Mesothelial cell of epicardium (in vitro differentiated cells): Measurements from ENCODE around the gene NELL1. TPM values are rescaled to one million over a fixed set of nuclear protein-coding genes. Genes with fewer than 3 reads are reported as not detected.

Experiments used
- DNase-seq, 2 experiments: peaks; one replicate each; pipeline ENCODE4 v3.0.0; 2021; ENCODE audit warnings: low spot score in 2 of 2; ENCODE audit not compliant: unreplicated experiment in 2 of 2
- H3K27ac Mint-ChIP-seq: 2 replicates; pipeline ENCODE4 v1.8.0; 2021; ENCODE audit warnings: mixed read lengths
- H3K27me3 Mint-ChIP-seq: 2 replicates; pipeline ENCODE4 v1.8.0; 2021; ENCODE audit warnings: low read depth, mixed read lengths
- H3K36me3 Mint-ChIP-seq: 2 replicates; pipeline ENCODE4 v1.8.0; 2021; ENCODE audit warnings: mixed read lengths
- H3K4me1 Mint-ChIP-seq: 2 replicates; pipeline ENCODE4 v1.8.0; 2021; ENCODE audit warnings: mixed read lengths
- H3K4me3 Mint-ChIP-seq: 2 replicates; pipeline ENCODE4 v1.8.0; 2021; ENCODE audit warnings: mild to moderate bottlenecking, moderate library complexity, mixed read lengths
- H3K9me3 Mint-ChIP-seq: 2 replicates; pipeline ENCODE4 v1.8.0; 2021; ENCODE audit warnings: mixed read lengths
- total RNA-seq: library from RNA; stranded (reverse); gene quantifications from 3 replicates; pipeline ENCODE4 v1.2.1, GENCODE V29; 2021
- TF ChIP-seq, protein P1 (sequence below): fragments of 200-600 bp; sonication (generic); IDR thresholded peaks from one replicate; pipeline ENCODE4 v1.5.0; 2021; ENCODE audit warnings: antibody characterized with exemption; ENCODE audit not compliant: unreplicated experiment

NELL1 gene
- total RNA-seq, 1 donor from 2014 or later = 1.7 TPM

DNA sequence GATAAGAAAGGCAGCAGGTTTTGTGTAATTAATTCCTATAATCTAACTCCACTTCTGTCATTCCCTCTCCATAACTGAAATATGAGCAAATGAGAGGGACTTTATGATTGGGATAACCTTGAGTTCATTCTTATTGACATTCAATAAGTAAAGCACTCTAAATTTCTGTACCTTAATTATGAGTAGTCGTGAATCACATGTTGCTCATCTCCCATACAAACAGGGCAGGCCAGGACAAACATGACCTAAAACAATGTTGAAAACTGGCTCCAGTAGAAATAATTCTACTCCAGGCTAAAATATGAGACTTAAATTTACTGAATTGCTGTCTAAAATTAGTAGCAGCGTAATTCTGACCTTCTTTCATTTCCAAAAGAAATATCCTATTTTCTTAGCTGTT, 505.4 kb downstream of the NELL1 start:
- H3K36me3 Mint-ChIP-seq = no peaks in the 10 kb centered on the region
- H3K4me3 Mint-ChIP-seq = no peak overlapping the region
- H3K4me1 Mint-ChIP-seq = no peaks in the 10 kb centered on the region
- H3K27ac Mint-ChIP-seq = no peak overlapping the region
- TF ChIP-seq, protein P1, sequence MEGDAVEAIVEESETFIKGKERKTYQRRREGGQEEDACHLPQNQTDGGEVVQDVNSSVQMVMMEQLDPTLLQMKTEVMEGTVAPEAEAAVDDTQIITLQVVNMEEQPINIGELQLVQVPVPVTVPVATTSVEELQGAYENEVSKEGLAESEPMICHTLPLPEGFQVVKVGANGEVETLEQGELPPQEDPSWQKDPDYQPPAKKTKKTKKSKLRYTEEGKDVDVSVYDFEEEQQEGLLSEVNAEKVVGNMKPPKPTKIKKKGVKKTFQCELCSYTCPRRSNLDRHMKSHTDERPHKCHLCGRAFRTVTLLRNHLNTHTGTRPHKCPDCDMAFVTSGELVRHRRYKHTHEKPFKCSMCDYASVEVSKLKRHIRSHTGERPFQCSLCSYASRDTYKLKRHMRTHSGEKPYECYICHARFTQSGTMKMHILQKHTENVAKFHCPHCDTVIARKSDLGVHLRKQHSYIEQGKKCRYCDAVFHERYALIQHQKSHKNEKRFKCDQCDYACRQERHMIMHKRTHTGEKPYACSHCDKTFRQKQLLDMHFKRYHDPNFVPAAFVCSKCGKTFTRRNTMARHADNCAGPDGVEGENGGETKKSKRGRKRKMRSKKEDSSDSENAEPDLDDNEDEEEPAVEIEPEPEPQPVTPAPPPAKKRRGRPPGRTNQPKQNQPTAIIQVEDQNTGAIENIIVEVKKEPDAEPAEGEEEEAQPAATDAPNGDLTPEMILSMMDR = no peak
- H3K27me3 Mint-ChIP-seq = no peaks in the 10 kb centered on the region
- no peak for DNase-seq
- no peaks in the 10 kb centered on the region for H3K9me3 Mint-ChIP-seq

DNA sequence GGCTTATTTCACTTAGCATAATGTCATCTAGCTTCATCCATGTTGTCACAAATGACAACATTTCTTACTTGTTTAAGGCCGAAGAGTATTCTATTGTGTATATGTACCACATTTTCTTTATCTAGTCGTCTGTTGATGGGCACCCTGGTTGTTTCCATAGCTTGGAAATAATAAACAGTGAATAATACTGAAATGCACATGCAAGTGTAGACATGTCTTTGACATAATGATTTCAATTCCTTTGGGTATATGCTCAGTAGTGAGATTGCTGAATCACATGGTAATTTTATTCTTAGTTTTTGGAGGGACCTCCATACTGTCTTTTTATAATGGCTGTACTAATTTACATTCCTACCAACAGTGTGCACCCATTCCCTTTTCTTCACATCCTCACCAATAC, 508.0 kb downstream of the NELL1 start:
- H3K9me3 Mint-ChIP-seq = no peaks in the 10 kb centered on the region
- no peak overlapping the region for H3K4me3 Mint-ChIP-seq
- no peak overlapping the region for H3K27ac Mint-ChIP-seq
- H3K36me3 Mint-ChIP-seq = no peaks in the 10 kb centered on the region
- H3K27me3 Mint-ChIP-seq = no peaks in the 10 kb centered on the region
- TF ChIP-seq, protein P1 = no peak
- H3K4me1 Mint-ChIP-seq = no peaks in the 10 kb centered on the region
- no peak for DNase-seq

DNA sequence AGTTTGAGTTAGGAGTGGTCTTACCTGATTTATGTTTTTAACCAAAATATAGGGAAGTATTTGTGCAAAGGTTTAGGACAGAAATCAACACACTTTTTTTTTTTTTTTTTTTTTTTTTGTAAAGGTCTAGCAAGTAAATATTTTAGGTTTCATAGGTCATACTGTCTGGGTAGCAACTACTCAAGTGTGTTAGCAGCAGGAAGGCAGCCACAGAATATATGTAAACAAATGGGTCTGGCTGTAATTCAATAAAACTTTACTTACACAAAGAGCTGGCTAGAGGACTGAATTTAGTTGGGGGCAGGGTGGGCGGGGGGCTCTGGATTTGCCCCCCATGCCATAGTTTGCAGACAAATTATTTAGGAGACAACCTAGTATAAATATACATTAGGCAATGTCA, 510.4 kb downstream of the NELL1 start:
- Mint-ChIP-seq H3K9me3 (no peaks in the 10 kb centered on the region), H3K4me3 (no peak overlapping the region), H3K4me1 (no peaks in the 10 kb centered on the region), H3K27ac (no peak overlapping the region), H3K27me3 (peaks cover 1% of the 10 kb centered on the region), H3K36me3 (no peaks in the 10 kb centered on the region)
- DNase-seq = no peak
- TF ChIP-seq, protein P1 = no peak

DNA sequence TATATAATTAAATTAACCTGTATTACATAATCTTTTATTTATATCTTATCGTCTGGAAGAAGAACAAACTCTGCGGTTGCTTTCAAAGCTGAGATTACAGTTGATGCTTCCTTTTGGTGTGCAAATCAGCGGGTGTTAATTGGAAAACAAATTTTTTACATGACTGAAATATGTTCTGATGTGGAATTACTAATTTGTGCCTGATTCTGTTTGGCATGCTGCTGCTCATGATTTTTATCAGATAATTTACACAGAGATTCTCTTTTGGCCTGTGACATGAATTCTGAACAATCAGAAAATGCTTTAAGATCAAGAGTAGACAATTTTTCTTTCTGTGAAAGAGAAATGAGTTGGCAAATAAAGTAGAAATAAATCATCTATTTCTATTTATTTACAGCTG, 510.8 kb downstream of the NELL1 start:
- Mint-ChIP-seq H3K4me1 (no peaks in the 10 kb centered on the region), H3K9me3 (no peaks in the 10 kb centered on the region), H3K27ac (no peak overlapping the region), H3K36me3 (no peaks in the 10 kb centered on the region), H3K27me3 (peaks cover 1% of the 10 kb centered on the region), H3K4me3 (no peak overlapping the region)
- TF ChIP-seq, protein P1 = no peak
- DNase-seq = no peak

DNA sequence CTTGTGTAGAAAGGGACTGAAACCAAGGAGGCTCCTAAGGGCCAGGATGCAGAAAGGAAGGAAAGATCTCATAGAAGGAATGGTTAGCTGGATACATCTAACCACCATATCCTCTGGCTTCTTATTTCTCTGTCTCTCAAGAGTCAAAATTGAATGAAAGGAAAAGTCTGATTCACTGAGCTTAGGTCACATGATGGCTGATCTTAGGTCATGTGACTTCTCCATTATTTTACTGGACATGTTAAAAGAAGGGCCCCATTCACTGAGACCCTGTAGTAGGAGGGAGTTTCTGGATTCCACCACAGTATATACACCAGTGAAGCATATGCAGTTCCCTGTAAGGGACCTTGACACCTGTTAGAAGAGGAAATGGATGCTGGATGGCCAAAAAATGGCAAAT, 516.6 kb downstream of the NELL1 start:
- Mint-ChIP-seq H3K27me3 (peaks cover 5% of the 10 kb centered on the region), H3K27ac (no peak overlapping the region), H3K9me3 (no peaks in the 10 kb centered on the region), H3K4me3 (no peak overlapping the region), H3K36me3 (no peaks in the 10 kb centered on the region), H3K4me1 (no peaks in the 10 kb centered on the region)
- TF ChIP-seq, protein P1 = no peak
- no peak for DNase-seq

DNA sequence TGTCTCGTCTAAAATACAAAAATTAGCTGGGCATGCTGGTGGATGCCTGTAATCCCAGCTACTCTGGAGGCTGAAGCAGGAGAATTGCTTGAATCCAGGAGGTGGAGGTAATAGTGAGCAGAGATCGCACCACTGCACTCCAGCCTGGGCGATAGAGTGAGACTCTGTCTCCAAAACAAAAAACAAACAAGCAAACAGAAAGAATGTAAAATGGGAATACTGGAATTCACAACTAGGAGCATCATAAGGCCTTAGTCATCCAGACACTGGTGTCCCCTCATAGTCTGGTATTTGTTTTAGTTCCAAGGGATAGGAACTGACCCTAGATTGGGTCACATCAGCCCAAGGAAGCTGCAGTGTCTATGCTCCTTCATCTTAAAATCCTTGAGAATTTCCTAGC, 520.8 kb downstream of the NELL1 start:
- no peaks in the 10 kb centered on the region for H3K36me3 Mint-ChIP-seq
- H3K27me3 Mint-ChIP-seq = peaks cover 3% of the 10 kb centered on the region
- TF ChIP-seq, protein P1 = no peak

More for the DNA sequence above, 520.8 kb downstream of the NELL1 start:
- Mint-ChIP-seq H3K27ac (no peak overlapping the region), H3K9me3 (no peaks in the 10 kb centered on the region), H3K4me1 (no peaks in the 10 kb centered on the region), H3K4me3 (no peak overlapping the region)
- DNase-seq = no peak
